22Rv1 (cell line): ENCODE data around the gene PAIP2.
A peak's percentile ranks its signal among the peaks of the same experiment; 100 is the strongest.

Source experiments
- CTCF ChIP-seq: fragments of 450-650 bp; IDR thresholded peaks from 2 replicates; pipeline ENCODE4 v1.5.1; 2017; ENCODE audit warnings: mild to moderate bottlenecking
- ZFX ChIP-seq: fragments of 450-650 bp; IDR thresholded peaks from 2 replicates; pipeline ENCODE4 v1.6.1; 2017; ENCODE audit warnings: antibody characterized with exemption, borderline replicate concordance

DNA sequence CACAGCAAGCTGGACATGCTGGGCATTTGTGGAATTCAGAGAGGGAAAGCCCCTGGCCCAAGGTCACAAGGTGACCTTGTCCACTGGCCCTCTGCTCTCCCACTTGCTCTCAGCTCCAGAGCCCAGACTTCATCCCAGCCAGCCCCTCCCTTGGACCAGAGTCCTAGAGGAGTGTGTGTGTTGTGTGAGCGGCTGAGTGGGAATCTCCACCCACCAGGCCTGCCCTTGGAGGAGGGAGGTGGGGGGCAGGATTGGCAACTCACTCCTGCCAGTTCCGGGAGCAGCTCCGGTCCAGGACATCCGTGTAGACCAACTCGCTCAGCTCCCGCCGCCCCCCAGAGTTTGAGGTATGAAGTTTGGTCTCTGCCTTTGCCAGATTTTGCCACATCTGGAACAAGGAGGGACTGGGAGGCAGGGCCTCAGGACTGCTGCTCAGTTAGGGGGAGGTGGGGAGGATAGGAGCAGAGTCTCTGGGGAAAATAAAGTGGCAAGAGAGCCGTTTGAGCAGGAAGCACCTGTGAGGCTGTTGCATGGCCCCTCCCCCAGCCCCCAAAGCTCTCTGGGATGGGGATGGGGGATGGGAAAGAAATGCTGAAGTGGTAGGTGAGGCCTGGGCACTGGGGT, 46.7 kb downstream of the PAIP2 start:
- TF ChIP-seq CTCF (peak; percentile 22; the same call in 1 of the 2 replicates), ZFX (no peak)
